NCI-H2107 treated with DMSO at 0.1 percent for 48 hours (cell line): ENCODE data around the gene EPHA7.

Experiments
- DNase-seq: peaks from one replicate; lab custom pipeline; 2025; ENCODE audit not compliant: unreplicated experiment; lab: John Stamatoyannopoulos, UW

The EPHA7 gene

GRCh38 chr6:93325761-93326160 is 93.6 kb downstream of the EPHA7 start:
- no peak for DNase-seq

GRCh38 chr6:93323630-93324029 is 95.7 kb downstream of the EPHA7 start:
- no peak for DNase-seq

- DNase-seq: no peak
These were observed 96.7 kb downstream of the EPHA7 start for GRCh38 chr6:93322651-93323050.

GRCh38 chr6:93319304-93319703 is 100.1 kb downstream of the EPHA7 start:
- DNase-seq: no peak

- no peak for DNase-seq
These were observed 101.2 kb downstream of the EPHA7 start for GRCh38 chr6:93318121-93318520.

- no peak for DNase-seq
These were observed 101.8 kb downstream of the EPHA7 start for GRCh38 chr6:93317592-93317991.

GRCh38 chr6:93307505-93308409 is 111.6 kb downstream of the EPHA7 start:
- no peak for DNase-seq

GRCh38 chr6:93305088-93305487 is 114.3 kb downstream of the EPHA7 start:
- DNase-seq: no peak

GRCh38 chr6:93304505-93304904 is 114.9 kb downstream of the EPHA7 start:
- no peak for DNase-seq

- no peak for DNase-seq
These were observed 118.7 kb downstream of the EPHA7 start for GRCh38 chr6:93300661-93301060.

- no peak for DNase-seq
These were observed 119.7 kb downstream of the EPHA7 start for GRCh38 chr6:93299622-93300021.

GRCh38 chr6:93295631-93296030 is 123.7 kb downstream of the EPHA7 start:
- no peak for DNase-seq

- no peak for DNase-seq
These were observed 124.5 kb downstream of the EPHA7 start for GRCh38 chr6:93294879-93295278.

- DNase-seq: peak; percentile 28
These were observed 125.5 kb downstream of the EPHA7 start for GRCh38 chr6:93293872-93294271.

GRCh38 chr6:93293460-93293859 is 125.9 kb downstream of the EPHA7 start:
- DNase-seq: no peak

GRCh38 chr6:93282521-93283031 is 136.8 kb downstream of the EPHA7 start:
- no peak for DNase-seq

GRCh38 chr6:93278241-93278640 is 141.1 kb downstream of the EPHA7 start:
- no peak for DNase-seq

- no peak for DNase-seq
These were observed 146.5 kb downstream of the EPHA7 start for GRCh38 chr6:93272896-93273295.

- DNase-seq: no peak
These were observed 147.1 kb downstream of the EPHA7 start for GRCh38 chr6:93272211-93272610.

GRCh38 chr6:93266116-93266817 is 153.1 kb downstream of the EPHA7 start:
- no peak for DNase-seq

- no peak for DNase-seq
These were observed 158.5 kb downstream of the EPHA7 start for GRCh38 chr6:93260881-93261280.

GRCh38 chr6:93259332-93259731 is 160.0 kb downstream of the EPHA7 start:
- DNase-seq: no peak
